Fibroblast of skin of right biceps (primary cell): Measurements from ENCODE around the gene GNAO1.
"Not testable (repeated sequence)": the region's sequence is repeated elsewhere in the genome, so short reads cannot be mapped to it uniquely, and the experiment has no call there.

ENCODE experiments used
- DNase-seq: peaks from one replicate; pipeline ENCODE4 v3.0.0-alpha.2; 2013

The GNAO1 gene

DNA sequence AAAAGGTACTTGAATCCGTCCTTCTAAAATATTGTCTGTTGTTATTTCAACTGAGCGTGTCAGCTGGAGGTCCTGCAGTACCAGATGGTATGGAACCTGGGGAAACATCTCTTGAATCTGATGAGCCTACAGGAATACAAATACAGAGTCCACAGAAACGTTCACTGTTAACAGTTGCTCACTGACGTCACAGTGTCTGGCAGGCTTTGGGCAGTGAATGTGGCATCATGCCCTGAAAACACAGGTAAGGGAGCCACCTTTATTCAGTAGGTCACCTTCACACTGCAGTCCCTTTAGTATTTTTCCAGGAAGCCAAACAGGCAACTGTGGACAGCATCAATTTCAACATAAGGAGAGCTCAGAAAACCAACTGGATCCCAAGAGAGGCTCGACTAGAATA is 177.9 kb downstream of the GNAO1 start:
- DNase-seq: no peak

DNA sequence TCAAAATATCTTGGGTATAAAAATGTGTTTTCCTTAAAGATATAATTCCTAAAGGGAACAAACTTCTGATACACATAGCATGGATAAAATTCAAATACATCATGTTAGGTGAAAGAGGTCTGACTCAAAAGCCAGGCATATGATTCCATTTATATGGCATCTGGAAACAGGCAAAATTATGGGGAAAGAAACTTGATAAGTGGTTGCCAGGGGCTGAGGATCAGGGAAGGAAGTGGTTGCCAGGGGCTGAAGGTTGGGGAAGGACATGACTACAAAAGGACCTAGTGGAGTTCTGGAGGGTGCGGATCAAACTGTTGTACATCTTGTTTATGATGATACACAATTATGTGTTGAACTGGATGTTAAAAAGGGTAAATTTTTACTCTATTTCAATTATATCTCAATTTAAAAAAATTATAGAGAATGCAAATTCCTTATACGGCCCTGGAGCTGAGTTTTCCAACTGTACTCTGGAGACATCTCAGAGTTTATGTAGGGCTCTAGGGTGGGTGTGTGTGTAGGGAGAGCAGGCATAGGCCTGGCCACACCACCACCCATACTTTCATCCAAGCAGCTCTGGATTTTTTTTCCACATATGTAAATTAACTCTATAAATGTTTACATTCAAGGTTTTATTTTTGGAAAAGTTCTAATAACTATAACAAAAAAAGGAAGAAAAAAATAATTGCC is 179.0 kb downstream of the GNAO1 start:
- peak; percentile 32 for DNase-seq

DNA sequence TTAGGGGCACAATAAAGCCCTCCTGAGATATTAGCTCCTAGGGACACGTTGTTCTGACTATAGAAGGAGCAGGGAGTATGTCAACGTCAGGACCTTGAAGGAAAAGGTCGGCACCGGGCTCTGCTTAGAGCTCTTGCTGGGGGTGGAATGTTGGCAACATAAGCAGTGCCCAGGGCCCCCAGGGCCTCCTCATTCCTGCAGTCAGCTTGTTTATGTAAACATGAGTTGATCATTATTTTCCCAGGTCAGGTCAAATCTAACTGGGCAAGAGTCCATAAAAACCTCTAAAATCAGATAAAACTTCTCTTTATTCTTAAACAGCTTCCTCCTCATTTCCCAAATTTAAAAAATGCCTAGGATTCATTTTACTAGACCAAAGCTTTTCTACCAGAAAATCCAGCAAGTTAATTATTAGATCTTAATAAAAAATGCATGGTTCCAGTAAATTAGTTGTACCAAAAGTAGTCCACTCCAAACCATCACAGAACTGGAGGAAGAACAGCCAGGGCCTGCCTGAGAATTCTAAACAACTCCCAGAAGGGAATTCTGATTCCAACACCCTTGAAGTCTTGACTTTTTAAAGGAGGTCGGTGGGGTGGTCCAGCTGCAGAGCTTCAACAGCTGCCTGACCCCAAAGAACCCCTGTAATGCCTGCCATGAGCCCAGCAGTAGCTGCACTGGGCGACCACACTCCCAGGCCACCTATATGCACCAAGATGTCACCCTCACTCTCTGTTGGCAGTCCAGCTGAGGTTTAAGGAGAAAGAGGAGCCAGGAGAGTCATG is 179.8 kb downstream of the GNAO1 start:
- DNase-seq: no peak

DNA sequence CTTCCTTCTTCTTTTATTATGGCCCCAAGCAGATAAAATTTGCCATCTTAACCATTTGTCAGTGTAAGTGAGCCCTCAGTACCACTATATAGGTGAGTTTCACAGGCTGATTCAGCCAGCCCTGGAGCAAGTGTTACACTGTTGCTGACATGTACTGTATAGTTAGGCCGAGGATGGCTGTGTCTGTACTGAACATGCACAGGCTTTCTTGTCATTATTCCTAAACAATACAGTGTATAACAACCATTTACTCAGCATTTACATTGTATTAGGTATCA is 180.3 kb downstream of the GNAO1 start:
- no peak for DNase-seq

DNA sequence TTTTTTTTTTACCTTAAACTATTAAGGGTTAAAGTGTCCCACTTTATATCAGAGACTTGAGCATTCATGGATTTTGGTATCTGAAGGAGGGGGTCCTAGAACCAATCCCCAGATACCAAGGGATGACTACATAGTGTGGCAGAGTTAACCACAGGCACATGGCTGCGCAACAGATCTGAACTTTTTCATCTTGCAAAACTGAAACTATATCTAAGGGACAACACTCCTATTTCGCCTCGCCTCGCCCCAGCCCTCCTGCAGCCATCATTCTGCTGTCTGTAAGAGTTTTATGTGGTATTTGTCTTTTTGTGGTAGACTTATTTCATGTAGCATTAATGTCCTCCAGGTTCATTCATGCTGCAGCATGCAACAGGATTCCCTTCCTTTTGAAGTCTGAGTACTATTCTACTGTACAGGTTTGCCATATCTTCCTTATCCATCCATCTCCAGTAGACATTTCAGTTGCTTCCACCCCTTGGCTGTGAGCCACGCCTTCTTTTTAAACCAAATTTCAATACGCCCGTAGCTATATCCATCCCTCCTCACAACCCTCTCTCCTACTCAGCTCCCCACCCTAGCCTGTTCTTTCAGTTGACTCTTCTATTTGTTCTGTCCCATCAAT is 180.8 kb downstream of the GNAO1 start:
- DNase-seq: no peak

DNA sequence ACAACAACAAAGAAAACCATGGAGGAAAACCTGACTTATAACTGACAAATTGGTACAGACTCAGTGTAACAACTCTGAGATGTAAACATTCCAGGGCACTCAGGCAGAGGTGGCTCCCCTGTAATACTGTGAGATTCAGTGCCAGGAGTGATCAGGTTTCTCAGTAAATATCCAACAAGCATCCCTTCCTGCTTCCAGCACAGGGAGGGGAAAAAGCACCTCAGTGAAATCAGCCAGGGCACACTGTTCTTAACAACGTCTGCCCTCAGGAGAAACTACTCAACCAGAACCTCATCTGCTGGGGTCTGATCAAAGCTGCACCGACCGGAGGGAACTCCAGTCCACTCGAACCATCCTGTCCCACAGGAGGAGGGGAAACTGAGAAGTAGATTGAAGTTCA is 181.7 kb downstream of the GNAO1 start:
- DNase-seq: no peak

DNA sequence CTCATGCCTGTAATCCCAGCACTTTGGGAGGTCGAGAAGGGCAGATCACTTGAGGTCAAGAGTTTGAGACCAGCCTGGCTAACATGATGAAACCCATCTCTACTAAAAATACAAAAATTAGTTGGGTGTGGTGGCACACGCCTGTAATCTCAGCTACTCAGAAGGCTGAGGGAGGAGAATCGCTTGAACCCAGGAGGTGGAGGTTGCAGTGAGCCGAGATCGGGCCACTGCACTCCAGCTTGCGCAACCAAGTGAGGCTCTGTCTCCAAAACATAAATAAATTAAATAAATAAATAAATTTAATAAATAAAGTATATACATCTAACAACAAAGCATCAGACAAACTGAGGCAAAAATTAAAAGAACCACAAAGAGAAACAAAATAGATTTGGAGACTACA is 184.5 kb downstream of the GNAO1 start:
- DNase-seq: not testable (repeated sequence)

DNA sequence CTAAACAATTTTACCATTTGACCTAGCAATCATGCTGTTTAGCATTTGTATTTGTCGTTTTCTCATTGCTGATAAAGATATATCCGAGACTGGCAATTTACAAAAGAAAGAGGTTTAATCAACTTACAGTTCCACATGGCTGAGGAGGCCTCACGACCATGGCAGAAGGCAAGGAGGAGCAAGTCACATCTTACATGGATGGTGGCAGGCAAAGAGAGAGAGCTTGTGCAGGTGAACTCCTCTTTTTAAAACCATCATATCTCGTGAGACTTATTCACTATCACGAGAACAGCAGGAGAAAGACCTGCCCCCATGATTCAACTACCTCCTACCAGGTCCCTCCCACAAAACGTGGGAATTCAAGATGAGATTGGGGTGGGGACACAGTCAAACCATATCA is 187.8 kb downstream of the GNAO1 start:
- DNase-seq: not testable (repeated sequence)

DNA sequence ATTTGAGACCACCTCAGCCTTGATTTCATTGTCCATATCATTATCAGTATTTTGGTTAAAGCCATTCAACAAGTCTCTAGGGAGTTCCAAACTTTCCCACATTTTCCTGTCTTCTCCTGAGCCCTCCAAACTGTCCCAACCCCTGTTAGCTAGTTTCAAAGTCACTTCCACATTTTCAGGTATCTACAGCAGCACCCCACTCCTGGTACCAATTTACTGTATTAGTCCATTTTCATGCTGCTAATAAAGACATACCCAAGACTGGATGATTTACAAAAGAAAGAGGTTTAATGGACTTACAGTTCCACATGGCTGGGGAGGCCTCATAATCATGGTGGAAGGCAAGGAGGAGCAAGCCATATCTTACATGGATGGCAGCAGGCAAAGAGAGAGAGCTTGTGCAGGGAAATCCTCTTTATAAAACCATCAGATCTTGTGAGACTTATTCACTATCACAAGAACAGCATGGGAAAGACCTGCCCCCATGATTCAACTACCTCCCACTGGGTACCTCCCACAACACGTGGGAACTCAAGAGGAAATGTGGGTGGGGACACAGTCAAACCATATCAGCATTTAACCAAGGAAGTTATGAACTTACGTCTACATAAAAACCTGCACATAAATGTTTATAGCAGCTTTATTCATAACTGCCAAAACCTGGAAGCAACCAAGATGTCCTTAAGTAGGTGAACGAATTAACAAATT is 189.6 kb downstream of the GNAO1 start:
- not testable (repeated sequence) for DNase-seq

DNA sequence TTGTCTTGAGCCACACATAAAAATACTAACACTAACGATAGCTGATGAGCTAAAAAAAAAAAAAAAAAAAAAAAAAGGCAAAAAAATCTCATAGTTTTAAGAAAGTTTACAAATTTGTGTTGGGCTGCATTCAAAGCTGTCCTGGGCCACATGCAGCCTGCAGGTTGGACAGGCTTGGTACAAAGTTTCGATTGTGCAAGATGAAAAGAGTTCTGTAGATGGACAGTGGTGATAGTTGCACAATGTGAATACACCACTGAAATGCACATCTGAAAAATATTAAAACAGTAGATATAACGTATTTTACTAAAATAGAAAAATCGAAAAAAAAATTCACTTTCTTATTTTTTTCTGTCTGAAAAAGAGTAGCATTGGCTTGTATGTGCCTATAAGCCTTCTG is 191.2 kb downstream of the GNAO1 start:
- DNase-seq: no peak

DNA sequence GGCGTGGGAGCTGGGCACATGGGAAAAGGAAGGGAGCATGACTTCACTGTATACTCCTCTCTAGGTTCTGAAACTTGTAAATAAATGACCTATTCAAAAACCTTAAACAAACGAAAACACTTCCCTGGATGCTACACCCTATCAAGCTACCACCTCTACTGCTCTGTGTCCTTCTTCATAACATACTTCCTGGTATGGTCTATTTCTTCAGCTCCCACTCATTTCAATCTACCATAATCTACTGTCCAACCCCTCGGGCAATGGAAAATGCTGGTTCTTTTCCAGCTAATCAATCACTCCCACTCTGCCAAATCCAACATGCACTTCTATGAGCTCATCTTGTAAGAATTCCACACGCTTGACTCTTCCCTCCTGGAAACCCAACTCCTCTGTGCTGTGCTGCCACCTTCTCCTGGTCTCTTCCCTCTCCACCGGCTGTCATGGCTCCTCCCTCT is 191.6 kb downstream of the GNAO1 start:
- peak; percentile 75 for DNase-seq

DNA sequence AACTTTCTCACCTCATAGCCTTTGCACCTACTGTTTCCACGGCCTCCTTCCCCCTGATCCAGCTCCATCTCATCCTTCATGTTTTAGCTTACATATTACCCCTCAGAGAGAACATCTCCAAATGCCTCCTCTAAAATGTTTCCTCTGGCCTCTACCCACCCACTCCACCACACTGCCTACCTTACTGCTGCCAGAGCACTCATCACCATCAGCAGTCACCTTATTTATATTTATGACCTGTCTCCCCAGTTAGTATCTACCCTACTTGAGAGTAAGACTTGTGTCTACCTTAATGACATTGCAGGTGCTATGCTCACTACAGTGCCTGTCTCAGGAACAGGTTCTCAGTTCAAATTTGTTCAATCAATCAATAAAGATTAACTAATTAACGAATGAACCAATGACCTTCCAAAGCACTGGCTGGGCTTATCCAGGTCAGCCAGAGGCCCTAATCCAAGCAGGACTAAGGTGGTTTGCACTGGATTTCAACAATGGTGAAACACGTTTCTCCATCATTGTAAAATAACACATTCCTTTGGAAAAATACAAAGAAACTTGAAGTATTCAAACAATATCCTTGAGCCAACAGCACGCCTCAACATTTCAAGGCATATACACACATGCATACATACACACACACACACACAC is 192.9 kb downstream of the GNAO1 start:
- no peak for DNase-seq

DNA sequence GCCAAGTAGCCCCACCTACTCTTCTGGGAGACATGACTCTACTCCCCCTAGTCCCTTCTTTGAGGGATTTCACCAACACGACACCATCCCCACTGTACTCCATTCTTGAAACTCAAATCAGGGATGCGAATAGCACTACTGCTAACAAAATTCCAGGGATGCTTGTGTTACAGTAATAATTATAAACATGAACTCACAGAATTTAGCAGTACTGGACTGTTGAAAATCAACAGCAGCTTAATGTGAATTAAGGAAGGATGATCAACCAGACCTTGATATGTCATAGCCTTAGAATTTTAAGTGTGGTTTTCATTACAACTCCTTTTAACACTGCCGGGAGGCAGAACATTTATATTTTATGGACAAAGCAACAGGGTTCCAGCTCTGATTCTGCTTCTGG is 196.1 kb downstream of the GNAO1 start:
- peak; percentile 76 for DNase-seq

DNA sequence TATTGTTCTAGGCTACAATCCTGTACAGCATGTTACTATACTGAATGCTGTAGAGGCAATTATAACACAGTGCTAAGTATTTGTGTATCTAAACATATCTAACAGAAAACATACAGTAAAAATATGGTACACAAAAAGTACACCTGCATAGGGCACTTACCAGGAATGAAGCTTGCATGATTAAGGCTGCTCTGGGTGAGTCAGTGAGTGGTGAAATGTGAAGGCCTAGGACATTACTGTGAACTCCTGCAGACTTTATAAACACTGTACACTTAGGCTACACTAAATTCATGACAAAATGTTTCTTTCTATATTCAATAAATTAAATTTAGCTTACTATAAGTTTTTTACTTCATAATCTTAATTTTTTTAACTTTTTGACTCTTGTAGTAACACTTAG is 196.9 kb downstream of the GNAO1 start:
- peak; percentile 60 for DNase-seq

DNA sequence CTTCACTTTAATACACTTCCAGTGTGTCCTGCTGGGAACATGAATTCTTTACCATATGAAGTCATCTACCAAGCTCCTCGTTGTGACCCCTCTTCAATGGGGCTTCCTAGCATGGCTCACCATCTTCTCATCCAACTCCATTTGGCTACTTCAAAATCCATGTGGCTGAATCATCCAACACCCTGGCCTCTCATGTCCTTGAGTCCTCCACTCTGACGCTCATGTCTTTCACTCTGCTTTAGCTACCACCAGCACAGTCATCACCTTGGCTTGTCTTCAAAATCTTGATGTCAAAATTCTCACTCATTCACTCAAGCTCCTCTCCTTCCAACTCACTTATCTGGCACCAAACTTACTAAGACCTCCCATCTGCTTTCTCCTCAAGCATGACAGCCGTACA is 198.3 kb downstream of the GNAO1 start:
- DNase-seq: peak; percentile 100

DNA sequence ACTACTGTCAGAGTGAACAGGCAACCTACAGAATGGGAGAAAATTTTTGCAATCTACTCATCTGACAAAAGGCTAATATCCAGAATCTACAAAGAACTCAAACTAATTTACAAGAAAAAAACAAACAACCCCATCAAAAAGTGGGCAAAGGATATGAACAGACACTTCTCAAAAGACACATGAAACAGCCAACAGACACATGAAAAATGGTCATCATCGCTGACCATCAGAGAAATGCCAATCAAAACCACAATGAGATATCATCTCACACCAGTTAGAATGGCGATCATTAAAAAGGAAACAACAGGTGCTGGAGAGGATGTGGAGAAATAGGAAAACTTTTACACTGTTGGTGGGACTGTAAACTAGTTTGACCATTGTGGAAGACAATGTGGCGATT is 205.4 kb downstream of the GNAO1 start:
- DNase-seq: not testable (repeated sequence)

DNA sequence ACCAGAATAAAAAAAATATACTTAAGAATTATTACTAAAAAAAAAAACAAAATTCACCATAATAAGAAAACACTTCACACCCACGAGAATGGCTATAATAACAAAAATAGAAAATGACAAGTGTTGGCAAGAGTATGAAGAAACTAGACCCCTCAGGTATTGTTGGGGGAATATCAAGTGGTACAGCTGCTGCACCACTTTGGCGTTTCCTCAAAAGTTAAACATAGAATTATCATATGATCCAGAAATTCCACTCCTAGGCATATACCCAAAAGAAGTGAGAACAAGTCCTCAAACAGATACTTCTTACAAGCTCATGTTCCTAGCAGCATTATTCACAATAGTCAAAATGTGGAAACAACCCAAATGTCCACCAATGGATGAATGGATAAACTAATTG is 207.8 kb downstream of the GNAO1 start:
- DNase-seq: no peak

DNA sequence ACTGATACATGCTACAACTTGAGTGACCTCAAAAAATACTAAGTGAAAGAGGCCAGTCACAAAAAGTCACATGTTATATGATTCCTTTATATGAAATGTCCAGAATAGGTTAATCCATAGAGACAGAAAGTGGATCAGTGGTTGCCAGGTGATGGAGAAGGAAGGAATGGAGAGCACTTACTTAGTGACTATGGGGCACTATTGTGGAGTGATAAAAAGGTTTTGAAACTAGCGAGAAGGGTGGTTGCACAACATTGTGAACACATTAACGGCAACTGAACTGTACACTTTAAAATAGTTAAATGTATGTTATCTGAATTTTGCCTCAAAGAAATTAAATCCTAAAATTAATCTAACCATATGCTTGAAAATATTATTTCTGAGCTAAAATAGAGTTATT is 208.2 kb downstream of the GNAO1 start:
- DNase-seq: no peak

DNA sequence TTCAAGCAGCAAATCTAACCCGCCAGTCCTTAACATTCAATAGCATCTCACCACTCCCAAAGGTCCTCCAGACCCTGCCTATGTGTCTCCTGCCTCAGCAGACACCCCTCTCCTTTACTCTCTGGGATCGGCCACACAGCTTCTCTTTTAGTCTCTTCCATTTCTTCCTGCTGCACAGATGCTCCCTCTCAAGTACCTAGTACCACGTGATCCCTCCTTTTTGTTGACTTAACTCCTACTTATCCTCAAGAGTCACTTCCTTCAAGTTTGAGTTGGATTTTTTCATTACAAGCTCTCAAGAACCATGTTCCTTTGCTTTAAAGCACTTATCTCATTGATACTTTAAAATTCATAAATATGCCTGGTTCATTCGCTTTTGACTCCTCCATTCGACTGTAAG is 209.2 kb downstream of the GNAO1 start:
- no peak for DNase-seq

DNA sequence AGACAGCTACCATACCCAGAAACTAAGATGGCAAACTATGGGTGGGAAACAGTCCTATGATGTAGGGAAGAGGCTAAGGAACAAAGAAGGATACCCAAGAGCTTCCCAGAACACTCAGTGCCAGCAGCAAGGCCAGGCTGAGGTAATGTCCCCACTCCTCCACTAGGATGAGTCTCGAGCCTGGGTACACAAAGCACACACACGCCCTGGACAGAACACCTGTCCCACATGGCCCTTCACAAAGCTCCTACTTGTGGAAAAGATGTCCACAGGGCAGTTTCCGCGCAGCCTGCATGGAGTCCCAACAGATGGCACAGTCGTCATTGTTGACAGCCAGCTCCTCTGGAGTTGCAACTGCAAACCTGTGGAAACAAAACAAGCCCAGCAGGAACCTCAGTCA is 210.2 kb downstream of the GNAO1 start:
- DNase-seq: no peak

DNA sequence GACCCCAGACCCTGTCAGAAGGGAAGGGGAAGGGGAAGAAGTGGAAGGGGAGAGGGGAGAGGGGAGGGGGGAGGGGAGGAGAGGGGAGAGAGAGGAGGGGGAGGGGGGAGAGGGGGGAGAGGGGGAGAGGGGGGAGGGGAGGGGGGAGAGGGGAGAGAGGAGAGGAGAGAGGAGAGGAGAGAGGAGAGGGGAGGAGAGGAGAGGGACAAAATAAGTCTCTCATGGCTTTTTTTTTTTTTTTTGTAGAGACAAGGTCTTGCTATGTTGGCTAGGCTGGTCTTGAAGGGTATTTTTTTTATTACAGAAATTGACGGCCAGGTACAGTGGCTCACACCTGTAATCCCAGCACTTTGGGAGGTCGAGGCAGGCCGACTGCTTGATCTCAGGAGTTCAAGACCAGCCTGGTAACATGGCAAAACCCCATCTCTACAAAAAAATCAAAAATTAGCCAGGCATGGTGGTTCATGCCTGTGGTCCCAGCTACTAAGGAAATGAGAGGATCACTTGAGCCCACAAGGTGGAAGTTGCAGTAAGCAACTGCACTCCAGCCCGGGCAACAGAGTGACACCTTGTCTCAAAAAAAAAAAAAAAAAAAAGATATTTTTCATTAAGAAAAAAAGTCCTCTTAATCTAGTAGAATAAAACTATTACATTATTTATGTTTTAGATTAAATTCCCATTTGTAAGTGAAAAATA is 214.8 kb downstream of the GNAO1 start:
- DNase-seq: no peak
